ENCODE results near the gene BRINP3.

DNA sequence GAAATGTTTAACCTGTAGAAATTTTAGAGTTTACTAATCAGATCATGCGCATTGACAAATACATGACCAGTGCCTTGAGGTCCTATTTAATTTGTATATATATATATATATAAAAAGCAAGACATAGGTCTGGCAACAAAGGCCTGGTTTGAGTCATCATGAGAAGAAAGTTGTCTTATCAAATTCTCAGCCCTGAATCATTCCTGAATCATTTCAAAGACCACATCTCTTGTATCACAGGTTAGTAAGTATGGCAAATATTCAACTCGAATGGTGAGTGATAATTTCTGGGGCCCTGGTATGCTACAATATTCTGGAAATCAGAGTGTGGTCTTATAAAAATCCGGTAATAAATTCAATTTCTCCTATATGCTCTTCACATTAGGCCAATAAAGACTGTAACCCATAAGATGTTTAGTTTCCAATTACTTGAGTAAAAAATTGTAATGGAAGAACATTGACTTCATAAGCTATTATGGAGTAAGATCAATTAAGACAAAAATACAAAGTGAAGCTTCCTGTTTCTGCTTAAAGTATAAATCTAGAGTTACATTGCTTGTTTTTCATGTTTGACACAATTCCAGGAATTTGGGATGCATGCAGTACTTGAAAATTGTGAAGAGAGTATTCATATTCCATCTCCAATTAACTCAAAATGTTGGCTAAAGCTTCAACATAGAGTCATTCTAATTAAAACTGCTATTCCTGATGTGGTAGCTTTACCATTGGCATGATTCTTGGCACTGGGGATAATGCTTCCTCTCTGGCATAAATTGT, 309.4 kb downstream of the BRINP3 start:
- TF ChIP-seq ZNF768 (tag by site-specific recombination; IDR thresholded peaks at IDR 0.05) (no peak), KLF1 (tag by site-specific recombination; IDR thresholded peaks at IDR 0.05) (no peak), ZSCAN23 (tag by site-specific recombination; IDR thresholded peaks at IDR 0.05) (no peak), ZNF366 (tag by site-specific recombination; conservative IDR thresholded peaks at IDR 0.05) (no peak), ZNF266 (tag by site-specific recombination; IDR thresholded peaks at IDR 0.05; ENCODE audit: low read depth) (no peak), KLF16 (tag by site-specific recombination; IDR thresholded peaks at IDR 0.05) (no peak), YY1 (tag by site-specific recombination; IDR thresholded peaks at IDR 0.05) (no peak)
- TF ChIP-seq, protein P1, sequence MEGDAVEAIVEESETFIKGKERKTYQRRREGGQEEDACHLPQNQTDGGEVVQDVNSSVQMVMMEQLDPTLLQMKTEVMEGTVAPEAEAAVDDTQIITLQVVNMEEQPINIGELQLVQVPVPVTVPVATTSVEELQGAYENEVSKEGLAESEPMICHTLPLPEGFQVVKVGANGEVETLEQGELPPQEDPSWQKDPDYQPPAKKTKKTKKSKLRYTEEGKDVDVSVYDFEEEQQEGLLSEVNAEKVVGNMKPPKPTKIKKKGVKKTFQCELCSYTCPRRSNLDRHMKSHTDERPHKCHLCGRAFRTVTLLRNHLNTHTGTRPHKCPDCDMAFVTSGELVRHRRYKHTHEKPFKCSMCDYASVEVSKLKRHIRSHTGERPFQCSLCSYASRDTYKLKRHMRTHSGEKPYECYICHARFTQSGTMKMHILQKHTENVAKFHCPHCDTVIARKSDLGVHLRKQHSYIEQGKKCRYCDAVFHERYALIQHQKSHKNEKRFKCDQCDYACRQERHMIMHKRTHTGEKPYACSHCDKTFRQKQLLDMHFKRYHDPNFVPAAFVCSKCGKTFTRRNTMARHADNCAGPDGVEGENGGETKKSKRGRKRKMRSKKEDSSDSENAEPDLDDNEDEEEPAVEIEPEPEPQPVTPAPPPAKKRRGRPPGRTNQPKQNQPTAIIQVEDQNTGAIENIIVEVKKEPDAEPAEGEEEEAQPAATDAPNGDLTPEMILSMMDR (tag by site-specific recombination; IDR thresholded peaks at IDR 0.05): no peak
- TF ChIP-seq, protein P2, sequence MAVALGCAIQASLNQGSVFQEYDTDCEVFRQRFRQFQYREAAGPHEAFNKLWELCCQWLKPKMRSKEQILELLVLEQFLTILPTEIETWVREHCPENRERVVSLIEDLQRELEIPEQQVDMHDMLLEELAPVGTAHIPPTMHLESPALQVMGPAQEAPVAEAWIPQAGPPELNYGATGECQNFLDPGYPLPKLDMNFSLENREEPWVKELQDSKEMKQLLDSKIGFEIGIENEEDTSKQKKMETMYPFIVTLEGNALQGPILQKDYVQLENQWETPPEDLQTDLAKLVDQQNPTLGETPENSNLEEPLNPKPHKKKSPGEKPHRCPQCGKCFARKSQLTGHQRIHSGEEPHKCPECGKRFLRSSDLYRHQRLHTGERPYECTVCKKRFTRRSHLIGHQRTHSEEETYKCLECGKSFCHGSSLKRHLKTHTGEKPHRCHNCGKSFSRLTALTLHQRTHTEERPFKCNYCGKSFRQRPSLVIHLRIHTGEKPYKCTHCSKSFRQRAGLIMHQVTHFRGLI (tag by site-specific recombination; IDR thresholded peaks at IDR 0.05): no peak
- TF ChIP-seq, protein P3, sequence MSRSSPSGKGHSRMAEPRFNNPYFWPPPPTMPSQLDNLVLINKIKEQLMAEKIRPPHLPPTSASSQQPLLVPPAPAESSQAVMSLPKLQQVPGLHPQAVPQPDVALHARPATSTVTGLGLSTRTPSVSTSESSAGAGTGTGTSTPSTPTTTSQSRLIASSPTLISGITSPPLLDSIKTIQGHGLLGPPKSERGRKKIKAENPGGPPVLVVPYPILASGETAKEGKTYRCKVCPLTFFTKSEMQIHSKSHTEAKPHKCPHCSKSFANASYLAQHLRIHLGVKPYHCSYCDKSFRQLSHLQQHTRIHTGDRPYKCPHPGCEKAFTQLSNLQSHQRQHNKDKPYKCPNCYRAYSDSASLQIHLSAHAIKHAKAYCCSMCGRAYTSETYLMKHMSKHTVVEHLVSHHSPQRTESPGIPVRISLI (tag by site-specific recombination; IDR thresholded peaks at IDR 0.05): no peak
- TF ChIP-seq, protein P4, sequence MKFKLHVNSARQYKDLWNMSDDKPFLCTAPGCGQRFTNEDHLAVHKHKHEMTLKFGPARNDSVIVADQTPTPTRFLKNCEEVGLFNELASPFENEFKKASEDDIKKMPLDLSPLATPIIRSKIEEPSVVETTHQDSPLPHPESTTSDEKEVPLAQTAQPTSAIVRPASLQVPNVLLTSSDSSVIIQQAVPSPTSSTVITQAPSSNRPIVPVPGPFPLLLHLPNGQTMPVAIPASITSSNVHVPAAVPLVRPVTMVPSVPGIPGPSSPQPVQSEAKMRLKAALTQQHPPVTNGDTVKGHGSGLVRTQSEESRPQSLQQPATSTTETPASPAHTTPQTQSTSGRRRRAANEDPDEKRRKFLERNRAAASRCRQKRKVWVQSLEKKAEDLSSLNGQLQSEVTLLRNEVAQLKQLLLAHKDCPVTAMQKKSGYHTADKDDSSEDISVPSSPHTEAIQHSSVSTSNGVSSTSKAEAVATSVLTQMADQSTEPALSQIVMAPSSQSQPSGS (tag by site-specific recombination; IDR thresholded peaks at IDR 0.05; ENCODE audit: low read depth): no peak

Data from HEK293 (cell line).